Measurements from ENCODE around the gene TEAD1.
"Not testable (repeated sequence)": the region's sequence is repeated elsewhere in the genome, so short reads cannot be mapped to it uniquely, and the experiment has no call there.

The TEAD1 gene

GRCh38 chr11:12756454-12756806 lies 82.2 kb downstream of the TEAD1 start:
- Histone ChIP-seq H3K4me2 (ENCODE audit: low read length) (no peak overlapping the region), H3K9me2 (replicated peaks; ENCODE audit: control insufficient read depth, low read length) (no peaks in the 10 kb centered on the region), H3K36me3 (ENCODE audit: control insufficient read depth, low read length) (no peaks in the 10 kb centered on the region), H3K79me2 (ENCODE audit: control insufficient read depth, low read length) (no peaks in the 10 kb centered on the region), H4K20me1 (ENCODE audit: control insufficient read depth, insufficient read depth, low read depth, low read length) (no peaks in the 10 kb centered on the region), H3K27ac (ENCODE audit: low read depth, low read length) (no peak overlapping the region), H3F3A (ENCODE audit: control insufficient read depth, insufficient read depth) (no peaks in the 10 kb centered on the region), H3K27me3 (ENCODE audit: control insufficient read depth, low read length) (no peaks in the 10 kb centered on the region), H3K9me3 (ENCODE audit: control insufficient read depth, insufficient read depth, low read length) (no peaks in the 10 kb centered on the region), H3K4me1 (ENCODE audit: control insufficient read depth, low read length) (no peaks in the 10 kb centered on the region), H3K4me3 (ENCODE audit: low read length) (no peak overlapping the region)
- no peak for TF ChIP-seq CTCF (IDR thresholded peaks at IDR 0.05; ENCODE audit: low read depth, low read length, poor library complexity, severe bottlenecking)
- no peak for TF ChIP-seq EZH2phosphoT487 (IDR thresholded peaks at IDR 0.05; ENCODE audit: borderline replicate concordance, low read length)

GRCh38 chr11:12756867-12757266 lies 82.6 kb downstream of the TEAD1 start:
- TF ChIP-seq EZH2phosphoT487 (IDR thresholded peaks at IDR 0.05; ENCODE audit: borderline replicate concordance, low read length) (no peak), CTCF (IDR thresholded peaks at IDR 0.05; ENCODE audit: low read depth, low read length, poor library complexity, severe bottlenecking) (no peak)
- H3K36me3 ChIP-seq (ENCODE audit: control insufficient read depth, low read length) = no peaks in the 10 kb centered on the region
- H3K27me3 ChIP-seq (ENCODE audit: control insufficient read depth, low read length) = no peaks in the 10 kb centered on the region
- no peaks in the 10 kb centered on the region for H3K9me2 ChIP-seq (replicated peaks; ENCODE audit: control insufficient read depth, low read length)
- no peak overlapping the region for H3K4me3 ChIP-seq (ENCODE audit: low read length)
- no peaks in the 10 kb centered on the region for H3K79me2 ChIP-seq (ENCODE audit: control insufficient read depth, low read length)
- no peaks in the 10 kb centered on the region for H3K4me1 ChIP-seq (ENCODE audit: control insufficient read depth, low read length)
- H4K20me1 ChIP-seq (ENCODE audit: control insufficient read depth, insufficient read depth, low read depth, low read length) = no peaks in the 10 kb centered on the region
- H3K9me3 ChIP-seq (ENCODE audit: control insufficient read depth, insufficient read depth, low read length) = no peaks in the 10 kb centered on the region
- no peaks in the 10 kb centered on the region for H3F3A ChIP-seq (ENCODE audit: control insufficient read depth, insufficient read depth)
- no peak overlapping the region for H3K27ac ChIP-seq (ENCODE audit: low read depth, low read length)
- H3K4me2 ChIP-seq (ENCODE audit: low read length) = no peak overlapping the region

GRCh38 chr11:12757416-12757815 lies 83.2 kb downstream of the TEAD1 start:
- H4K20me1 ChIP-seq (ENCODE audit: control insufficient read depth, insufficient read depth, low read depth, low read length) = no peaks in the 10 kb centered on the region
- H3K36me3 ChIP-seq (ENCODE audit: control insufficient read depth, low read length) = no peaks in the 10 kb centered on the region
- no peaks in the 10 kb centered on the region for H3K9me2 ChIP-seq (replicated peaks; ENCODE audit: control insufficient read depth, low read length)
- no peaks in the 10 kb centered on the region for H3K79me2 ChIP-seq (ENCODE audit: control insufficient read depth, low read length)
- no peaks in the 10 kb centered on the region for H3F3A ChIP-seq (ENCODE audit: control insufficient read depth, insufficient read depth)
- no peaks in the 10 kb centered on the region for H3K9me3 ChIP-seq (ENCODE audit: control insufficient read depth, insufficient read depth, low read length)
- H3K27me3 ChIP-seq (ENCODE audit: control insufficient read depth, low read length) = no peaks in the 10 kb centered on the region
- no peak overlapping the region for H3K27ac ChIP-seq (ENCODE audit: low read depth, low read length)
- H3K4me1 ChIP-seq (ENCODE audit: control insufficient read depth, low read length) = no peaks in the 10 kb centered on the region
- TF ChIP-seq EZH2phosphoT487 (IDR thresholded peaks at IDR 0.05; ENCODE audit: borderline replicate concordance, low read length) (no peak), CTCF (IDR thresholded peaks at IDR 0.05; ENCODE audit: low read depth, low read length, poor library complexity, severe bottlenecking) (no peak)
- H3K4me3 ChIP-seq (ENCODE audit: low read length) = no peak overlapping the region
- H3K4me2 ChIP-seq (ENCODE audit: low read length) = no peak overlapping the region

GRCh38 chr11:12758117-12758516 lies 83.9 kb downstream of the TEAD1 start:
- H3K27ac ChIP-seq (ENCODE audit: low read depth, low read length); H3K4me1 ChIP-seq (ENCODE audit: control insufficient read depth, low read length); H3K79me2 ChIP-seq (ENCODE audit: control insufficient read depth, low read length); H3K9me3 ChIP-seq (ENCODE audit: control insufficient read depth, insufficient read depth, low read length); H3K27me3 ChIP-seq (ENCODE audit: control insufficient read depth, low read length); H3K4me2 ChIP-seq (ENCODE audit: low read length); H4K20me1 ChIP-seq (ENCODE audit: control insufficient read depth, insufficient read depth, low read depth, low read length); H3K36me3 ChIP-seq (ENCODE audit: control insufficient read depth, low read length); H3K4me3 ChIP-seq (ENCODE audit: low read length); H3K9me2 ChIP-seq (replicated peaks; ENCODE audit: control insufficient read depth, low read length); H3F3A ChIP-seq (ENCODE audit: control insufficient read depth, insufficient read depth): not testable (repeated sequence)
